Activated CD4-positive, alpha-beta T cell treated with anti-CD3 and anti-CD28 coated beads, Interleukin-2, amount 50 U/mL, for 16 hours (primary cell): ENCODE data around the gene ZSWIM6.

ENCODE experiments used
- DNase-seq: peaks from one replicate; pipeline ENCODE4 v3.0.0-alpha.2; 2020

The ZSWIM6 gene

GRCh38 chr5:61307611-61308010 lies 24.4 kb upstream of the ZSWIM6 start:
- DNase-seq = no peak

GRCh38 chr5:61308712-61309111 lies 23.3 kb upstream of the ZSWIM6 start:
- DNase-seq = no peak

- DNase-seq = no peak
Measured at GRCh38 chr5:61309115-61309514, 22.9 kb upstream of the ZSWIM6 start.

- DNase-seq = no peak
Measured at GRCh38 chr5:61311056-61311610, 20.9 kb upstream of the ZSWIM6 start.

GRCh38 chr5:61311836-61312808 lies 19.9 kb upstream of the ZSWIM6 start:
- DNase-seq = no peak

GRCh38 chr5:61313960-61314681 lies 17.9 kb upstream of the ZSWIM6 start:
- no peak for DNase-seq

- DNase-seq = no peak
Measured at GRCh38 chr5:61318376-61318775, 13.7 kb upstream of the ZSWIM6 start.

GRCh38 chr5:61319388-61320146 lies 12.5 kb upstream of the ZSWIM6 start:
- peak; percentile 41 for DNase-seq

- no peak for DNase-seq
Measured at GRCh38 chr5:61320860-61321259, 11.2 kb upstream of the ZSWIM6 start.

GRCh38 chr5:61321669-61322068 lies 10.4 kb upstream of the ZSWIM6 start:
- no peak for DNase-seq

GRCh38 chr5:61322738-61323725 lies 9.0 kb upstream of the ZSWIM6 start:
- DNase-seq = no peak

GRCh38 chr5:61327760-61328753 lies 4.0 kb upstream of the ZSWIM6 start:
- peak; percentile 64 for DNase-seq

- no peak for DNase-seq
Measured at GRCh38 chr5:61328791-61329549, 3.1 kb upstream of the ZSWIM6 start.

GRCh38 chr5:61329550-61330128 lies 2.4 kb upstream of the ZSWIM6 start:
- peak; percentile 63 for DNase-seq

- no peak for DNase-seq
Measured at GRCh38 chr5:61330341-61330844, 1.7 kb upstream of the ZSWIM6 start.

GRCh38 chr5:61330845-61331406 lies 1.1 kb upstream of the ZSWIM6 start:
- peak; percentile 60 for DNase-seq

- no peak for DNase-seq
Measured at GRCh38 chr5:61332358-61332749, 296 bp downstream of the ZSWIM6 start.

GRCh38 chr5:61332851-61333320 lies 828 bp downstream of the ZSWIM6 start:
- DNase-seq = no peak
